Fibroblast of lung (primary cell): ENCODE results near the gene GUCA2B.

ENCODE experiments used
- EZH2 ChIP-seq: IDR thresholded peaks from 2 replicates; pipeline ENCODE4 v1.5.1; 2012; ENCODE audit warnings: low read length, control low read depth, mild to moderate bottlenecking; ENCODE audit errors: missing control alignments
- TF ChIP-seq, protein P1 (sequence below), 2 donors: IDR thresholded peaks in 1 of 2; conservative IDR thresholded peaks in 1 of 2; 1 replicate in 1 of 2; 2 replicates in 1 of 2; pipeline ENCODE4 v1.5.1; 2011 to 2012; ENCODE audit warnings: low read length in 2 of 2, control low read depth in 1 of 2, inconsistent platforms in 1 of 2, low read depth in 1 of 2, mild to moderate bottlenecking in 1 of 2

DNA sequence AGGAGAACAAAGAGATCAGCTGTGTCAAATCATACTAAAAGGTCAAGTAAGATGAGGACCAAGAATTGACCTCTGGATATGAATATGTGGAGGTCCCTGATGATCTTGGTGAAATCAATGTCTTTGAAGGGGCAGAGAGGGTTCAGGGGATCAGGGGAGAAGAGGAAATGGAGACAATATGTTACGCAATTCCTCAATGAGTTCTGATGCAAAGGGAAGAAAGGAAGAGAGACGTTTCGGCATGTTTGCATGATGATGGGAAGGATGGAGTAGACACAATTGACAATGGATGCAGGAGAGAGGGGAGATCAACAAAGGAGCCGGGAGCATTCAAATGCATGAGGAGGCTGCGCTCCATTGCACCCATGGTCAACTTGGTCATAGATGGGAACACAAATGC lies 36.0 kb upstream of the GUCA2B start:
- TF ChIP-seq, protein P1, sequence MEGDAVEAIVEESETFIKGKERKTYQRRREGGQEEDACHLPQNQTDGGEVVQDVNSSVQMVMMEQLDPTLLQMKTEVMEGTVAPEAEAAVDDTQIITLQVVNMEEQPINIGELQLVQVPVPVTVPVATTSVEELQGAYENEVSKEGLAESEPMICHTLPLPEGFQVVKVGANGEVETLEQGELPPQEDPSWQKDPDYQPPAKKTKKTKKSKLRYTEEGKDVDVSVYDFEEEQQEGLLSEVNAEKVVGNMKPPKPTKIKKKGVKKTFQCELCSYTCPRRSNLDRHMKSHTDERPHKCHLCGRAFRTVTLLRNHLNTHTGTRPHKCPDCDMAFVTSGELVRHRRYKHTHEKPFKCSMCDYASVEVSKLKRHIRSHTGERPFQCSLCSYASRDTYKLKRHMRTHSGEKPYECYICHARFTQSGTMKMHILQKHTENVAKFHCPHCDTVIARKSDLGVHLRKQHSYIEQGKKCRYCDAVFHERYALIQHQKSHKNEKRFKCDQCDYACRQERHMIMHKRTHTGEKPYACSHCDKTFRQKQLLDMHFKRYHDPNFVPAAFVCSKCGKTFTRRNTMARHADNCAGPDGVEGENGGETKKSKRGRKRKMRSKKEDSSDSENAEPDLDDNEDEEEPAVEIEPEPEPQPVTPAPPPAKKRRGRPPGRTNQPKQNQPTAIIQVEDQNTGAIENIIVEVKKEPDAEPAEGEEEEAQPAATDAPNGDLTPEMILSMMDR (conservative IDR thresholded peaks at IDR 0.05 in 1 of 2, IDR thresholded peaks at IDR 0.05 in 1 of 2; ENCODE audit: low read depth in 1 of 2, low read length in 2 of 2) = no peak
- TF ChIP-seq EZH2 = no peak
